ENCODE results near the gene SMIM1. TPM values are rescaled to one million over a fixed set of nuclear protein-coding genes. Genes with fewer than 3 reads are reported as not detected.

The SMIM1 gene
- total RNA-seq, 2 experiments from 2014 or later, result 3.8 to 4.3 TPM

GRCh38 chr1:3750741-3751140, 21.8 kb upstream of the SMIM1 start:
- TF ChIP-seq EZH2phosphoT487 (IDR thresholded peaks at IDR 0.05; ENCODE audit: borderline replicate concordance, low read depth, low read length) (no peak), CTCF (conservative IDR thresholded peaks at IDR 0.05; ENCODE audit: low read length) (no peak)
- no peak overlapping the region for H2AFZ ChIP-seq (ENCODE audit: low read length)
- no peaks in the 10 kb centered on the region for H4K20me1 ChIP-seq (ENCODE audit: insufficient read depth, low read length)
- H3K79me2 ChIP-seq (ENCODE audit: insufficient read depth, low read depth, low read length), result no peaks in the 10 kb centered on the region
- no peak overlapping the region for H3K27ac ChIP-seq (ENCODE audit: low read depth, low read length, poor library complexity, severe bottlenecking)
- no peak overlapping the region for H3K4me2 ChIP-seq (ENCODE audit: low read length)
- ChIA-PET CTCF (ENCODE audit: unreplicated experiment) (no interaction called here), POLR2A (no interaction called here)
- intact Hi-C loops (cut with micrococcal nuclease; ENCODE audit: unreplicated experiment), result no loop called here
- H3K4me1 ChIP-seq (ENCODE audit: insufficient read depth, low read length, poor library complexity, severe bottlenecking), result no peaks in the 10 kb centered on the region
- no peak for DNase-seq (ENCODE audit: low spot score)
- BruUV-seq (replicated peaks), result no TSS peak
- H3K4me3 ChIP-seq (ENCODE audit: low read depth, low read length, poor library complexity, severe bottlenecking), result no peak overlapping the region
- H3K36me3 ChIP-seq (ENCODE audit: insufficient read depth, low read length), result no peaks in the 10 kb centered on the region
- no peaks in the 10 kb centered on the region for H3K9me2 ChIP-seq (ENCODE audit: insufficient read depth, low read length)
- H3K9me3 ChIP-seq (ENCODE audit: low read length), result no peaks in the 10 kb centered on the region

- no peaks in the 10 kb centered on the region for H3K9me2 ChIP-seq (ENCODE audit: insufficient read depth, low read length)
- H3K4me2 ChIP-seq (ENCODE audit: low read length), result no peak within 1 kb of the TSS
- no peaks in the 10 kb centered on the region for H3K4me1 ChIP-seq (ENCODE audit: insufficient read depth, low read length, poor library complexity, severe bottlenecking)
- no peaks in the 10 kb centered on the region for H4K20me1 ChIP-seq (ENCODE audit: insufficient read depth, low read length)
- no peak within 1 kb of the TSS for H3K27ac ChIP-seq (ENCODE audit: low read depth, low read length, poor library complexity, severe bottlenecking)
- intact Hi-C loops (cut with micrococcal nuclease; ENCODE audit: unreplicated experiment), result no loop called here
- TF ChIP-seq EZH2phosphoT487 (IDR thresholded peaks at IDR 0.05; ENCODE audit: borderline replicate concordance, low read depth, low read length), result no peak
- no peak for TF ChIP-seq CTCF (conservative IDR thresholded peaks at IDR 0.05; ENCODE audit: low read length)
- no peak within 1 kb of the TSS for H2AFZ ChIP-seq (ENCODE audit: low read length)
- no TSS peak for BruUV-seq (replicated peaks)
- H3K9me3 ChIP-seq (ENCODE audit: low read length), result no peaks in the 10 kb centered on the region
- H3K4me3 ChIP-seq (ENCODE audit: low read depth, low read length, poor library complexity, severe bottlenecking), result no peak within 1 kb of the TSS
- no peak for DNase-seq (ENCODE audit: low spot score)
- ChIA-PET POLR2A (no interaction called here), CTCF (ENCODE audit: unreplicated experiment) (no interaction called here)
- H3K79me2 ChIP-seq (ENCODE audit: insufficient read depth, low read depth, low read length), result no peaks in the 10 kb centered on the region
- H3K36me3 ChIP-seq (ENCODE audit: insufficient read depth, low read length), result no peaks in the 10 kb centered on the region
Measured at GRCh38 chr1:3752400-3752945, 20.1 kb upstream of the SMIM1 start, which contains the start of gene CCDC27. CCDC27 (plus strand) TSS chr1:3752450; CDS start chr1:3752482, 32 bp downstream.

GRCh38 chr1:3753656-3754454, 18.7 kb upstream of the SMIM1 start:
- no peak overlapping the region for H3K4me3 ChIP-seq (ENCODE audit: low read depth, low read length, poor library complexity, severe bottlenecking)

More at GRCh38 chr1:3753656-3754454, 18.7 kb upstream of the SMIM1 start:
- H3K4me1 ChIP-seq (ENCODE audit: insufficient read depth, low read length, poor library complexity, severe bottlenecking), result no peaks in the 10 kb centered on the region
- no peaks in the 10 kb centered on the region for H3K9me3 ChIP-seq (ENCODE audit: low read length)
- BruUV-seq (replicated peaks), result no TSS peak
- H3K9me2 ChIP-seq (ENCODE audit: insufficient read depth, low read length), result no peaks in the 10 kb centered on the region
- H3K4me2 ChIP-seq (ENCODE audit: low read length), result no peak overlapping the region
- no peaks in the 10 kb centered on the region for H4K20me1 ChIP-seq (ENCODE audit: insufficient read depth, low read length)
- TF ChIP-seq EZH2phosphoT487 (IDR thresholded peaks at IDR 0.05; ENCODE audit: borderline replicate concordance, low read depth, low read length) (no peak), CTCF (conservative IDR thresholded peaks at IDR 0.05; ENCODE audit: low read length) (no peak)
- H3K79me2 ChIP-seq (ENCODE audit: insufficient read depth, low read depth, low read length), result no peaks in the 10 kb centered on the region
- ChIA-PET CTCF (ENCODE audit: unreplicated experiment) (no interaction called here), POLR2A (no interaction called here)
- no peak for DNase-seq (ENCODE audit: low spot score)
- H3K27ac ChIP-seq (ENCODE audit: low read depth, low read length, poor library complexity, severe bottlenecking), result no peak overlapping the region
- no peak overlapping the region for H2AFZ ChIP-seq (ENCODE audit: low read length)
- intact Hi-C loops (cut with micrococcal nuclease; ENCODE audit: unreplicated experiment), result no loop called here
- no peaks in the 10 kb centered on the region for H3K36me3 ChIP-seq (ENCODE audit: insufficient read depth, low read length)

Measured in OCI-LY7 (cell line).